Renal cortical epithelial cell (primary cell): Measurements from ENCODE around the gene TMBIM1. TPM values are rescaled to one million over a fixed set of nuclear protein-coding genes. Genes with fewer than 3 reads are reported as not detected.

Experiments
- total RNA-seq: library from RNA; depleted of rRNA; stranded (reverse); fragments of >200 nt; gene quantifications from 2 replicates; pipeline ENCODE4 v1.2.3, GENCODE V29; 2014

The TMBIM1 gene
- total RNA-seq, 1 donor from 2014 or later: 165 TPM

Other genes with a start within 250 kb of the TMBIM1 start
- not detected in 2 replicates for gene RUFY4, start 223.2 kb downstream of the TMBIM1 start, total RNA-seq
- gene CXCR2, start 166.5 kb downstream of the TMBIM1 start, total RNA-seq: not detected in 2 replicates
- not detected in 2 replicates for gene CXCR1, start 125.5 kb downstream of the TMBIM1 start, total RNA-seq
- gene ARPC2, start 75.3 kb downstream of the TMBIM1 start, total RNA-seq: 374 and 520 TPM in 2 replicates
- 0.65 TPM in 1 of 2 replicates, not detected in the other for gene GPBAR1, start 31.5 kb downstream of the TMBIM1 start, total RNA-seq
- 144 and 167 TPM in 2 replicates for gene AAMP, start 22.4 kb downstream of the TMBIM1 start, total RNA-seq
- gene PNKD, start 22.0 kb downstream of the TMBIM1 start, total RNA-seq: 37.2 and 74.1 TPM in 2 replicates
- gene CATIP, start 64.4 kb upstream of the TMBIM1 start, total RNA-seq: 0.65 TPM in 1 of 2 replicates, not detected in the other
- gene SLC11A1, start 89.8 kb upstream of the TMBIM1 start, total RNA-seq: 0.05 TPM in 1 of 2 replicates, not detected in the other
- 23.4 and 65.2 TPM in 2 replicates for gene CTDSP1, start 107.4 kb upstream of the TMBIM1 start, total RNA-seq
- gene VIL1, start 126.6 kb upstream of the TMBIM1 start, total RNA-seq: 0.05 TPM in 1 of 2 replicates, not detected in the other